ENCODE data around the gene BPIFB3. TPM values are rescaled to one million over a fixed set of nuclear protein-coding genes. Genes with fewer than 3 reads are reported as not detected.

Gene BPIFB3
- total RNA-seq, 2 experiments from 2014 or later = not detected

GRCh38 chr20:33020278-33021161 lies 33.2 kb upstream of the BPIFB3 start:
- H3K27ac Mint-ChIP-seq = no peak overlapping the region
- CTCF ChIA-PET = interaction anchor here (0.6 kb wide), 1 partner anchor 325 kb away, joined by 3 read pairs; no protein-coding TSS in a partner anchor
- POLR2A ChIA-PET = no interaction called here
- H3K9me3 Mint-ChIP-seq = no peaks in the 10 kb centered on the region
- DNase-seq = no peak
- H3K27me3 Mint-ChIP-seq = no peaks in the 10 kb centered on the region
- no peak overlapping the region for H3K4me3 Mint-ChIP-seq
- no peaks in the 10 kb centered on the region for H3K36me3 Mint-ChIP-seq (ENCODE audit: low read depth)
- H3K4me1 Mint-ChIP-seq = no peaks in the 10 kb centered on the region

- no peaks in the 10 kb centered on the region for H3K9me3 Mint-ChIP-seq
- no peak overlapping the region for H3K4me3 Mint-ChIP-seq
- no peaks in the 10 kb centered on the region for H3K27me3 Mint-ChIP-seq
- no peaks in the 10 kb centered on the region for H3K36me3 Mint-ChIP-seq (ENCODE audit: low read depth)
- H3K4me1 Mint-ChIP-seq = no peaks in the 10 kb centered on the region
- ChIA-PET POLR2A (no interaction called here), CTCF (no interaction called here)
- no peak for DNase-seq
- H3K27ac Mint-ChIP-seq = no peak overlapping the region
These were observed 31.8 kb upstream of the BPIFB3 start for GRCh38 chr20:33021879-33022278.

- POLR2A ChIA-PET = no interaction called here
- no peaks in the 10 kb centered on the region for H3K9me3 Mint-ChIP-seq
These were observed 31.4 kb upstream of the BPIFB3 start for GRCh38 chr20:33022289-33022688.

GRCh38 chr20:33022694-33023438 lies 30.8 kb upstream of the BPIFB3 start:
- Mint-ChIP-seq H3K9me3 (no peaks in the 10 kb centered on the region), H3K4me3 (no peak overlapping the region), H3K36me3 (ENCODE audit: low read depth) (no peaks in the 10 kb centered on the region), H3K4me1 (no peaks in the 10 kb centered on the region), H3K27me3 (no peaks in the 10 kb centered on the region), H3K27ac (no peak overlapping the region)
- DNase-seq = no peak
- ChIA-PET POLR2A (no interaction called here), CTCF (interaction anchor here (1.4 kb wide), 1 partner anchor 10 kb away, joined by 4 read pairs; no protein-coding TSS in a partner anchor)

More at GRCh38 chr20:33022289-33022688, 31.4 kb upstream of the BPIFB3 start:
- no peak for DNase-seq
- CTCF ChIA-PET = no interaction called here
- no peak overlapping the region for H3K4me3 Mint-ChIP-seq
- no peak overlapping the region for H3K27ac Mint-ChIP-seq
- H3K4me1 Mint-ChIP-seq = no peaks in the 10 kb centered on the region
- H3K27me3 Mint-ChIP-seq = no peaks in the 10 kb centered on the region
- no peaks in the 10 kb centered on the region for H3K36me3 Mint-ChIP-seq (ENCODE audit: low read depth)

GRCh38 chr20:33023439-33024242 lies 30.1 kb upstream of the BPIFB3 start:
- Mint-ChIP-seq H3K27me3 (no peaks in the 10 kb centered on the region), H3K4me1 (no peaks in the 10 kb centered on the region), H3K36me3 (ENCODE audit: low read depth) (no peaks in the 10 kb centered on the region), H3K9me3 (no peaks in the 10 kb centered on the region), H3K4me3 (no peak overlapping the region), H3K27ac (no peak overlapping the region)
- POLR2A ChIA-PET = no interaction called here
- CTCF ChIA-PET = interaction anchor here (1.4 kb wide), 1 partner anchor 9 kb away, joined by 4 read pairs; no protein-coding TSS in a partner anchor
- DNase-seq = no peak

- H3K9me3 Mint-ChIP-seq = no peaks in the 10 kb centered on the region
- H3K27ac Mint-ChIP-seq = no peak overlapping the region
- CTCF ChIA-PET = interaction anchor here (1.4 kb wide), 1 partner anchor 9 kb away, joined by 4 read pairs; no protein-coding TSS in a partner anchor
- H3K4me1 Mint-ChIP-seq = no peaks in the 10 kb centered on the region
- no peak for DNase-seq
- H3K36me3 Mint-ChIP-seq (ENCODE audit: low read depth) = no peaks in the 10 kb centered on the region
- POLR2A ChIA-PET = no interaction called here
- no peaks in the 10 kb centered on the region for H3K27me3 Mint-ChIP-seq
- no peak overlapping the region for H3K4me3 Mint-ChIP-seq
These were observed 29.5 kb upstream of the BPIFB3 start for GRCh38 chr20:33024243-33024560.

- Mint-ChIP-seq H3K9me3 (no peaks in the 10 kb centered on the region), H3K36me3 (ENCODE audit: low read depth) (no peaks in the 10 kb centered on the region), H3K4me1 (no peaks in the 10 kb centered on the region), H3K27ac (no peak overlapping the region), H3K27me3 (no peaks in the 10 kb centered on the region), H3K4me3 (no peak overlapping the region)
- no peak for DNase-seq
- ChIA-PET CTCF (interaction anchor here (1.4 kb wide), 1 partner anchor 8 kb away, joined by 4 read pairs; no protein-coding TSS in a partner anchor), POLR2A (no interaction called here)
These were observed 28.9 kb upstream of the BPIFB3 start for GRCh38 chr20:33024609-33025317.

GRCh38 chr20:33025318-33025876 lies 28.3 kb upstream of the BPIFB3 start:
- CTCF ChIA-PET = no interaction called here
- H3K4me3 Mint-ChIP-seq = no peak overlapping the region
- DNase-seq = no peak
- H3K9me3 Mint-ChIP-seq = no peaks in the 10 kb centered on the region
- no peak overlapping the region for H3K27ac Mint-ChIP-seq
- no peaks in the 10 kb centered on the region for H3K27me3 Mint-ChIP-seq
- H3K36me3 Mint-ChIP-seq (ENCODE audit: low read depth) = no peaks in the 10 kb centered on the region
- POLR2A ChIA-PET = no interaction called here
- no peaks in the 10 kb centered on the region for H3K4me1 Mint-ChIP-seq

- Mint-ChIP-seq H3K4me3 (no peak overlapping the region), H3K27me3 (no peaks in the 10 kb centered on the region)
- CTCF ChIA-PET = no interaction called here
These were observed 27.5 kb upstream of the BPIFB3 start for GRCh38 chr20:33026072-33026778.

GRCh38 chr20:33026779-33027759 lies 26.6 kb upstream of the BPIFB3 start:
- CTCF ChIA-PET = interaction anchor here (1.0 kb wide), 1 partner anchor 121 kb away, joined by 3 read pairs; no protein-coding TSS in a partner anchor
- no peak overlapping the region for H3K4me3 Mint-ChIP-seq
- no peaks in the 10 kb centered on the region for H3K4me1 Mint-ChIP-seq
- H3K27me3 Mint-ChIP-seq = no peaks in the 10 kb centered on the region
- POLR2A ChIA-PET = no interaction called here
- no peak for DNase-seq
- no peaks in the 10 kb centered on the region for H3K36me3 Mint-ChIP-seq (ENCODE audit: low read depth)
- H3K9me3 Mint-ChIP-seq = no peaks in the 10 kb centered on the region
- no peak overlapping the region for H3K27ac Mint-ChIP-seq

More at GRCh38 chr20:33026072-33026778, 27.5 kb upstream of the BPIFB3 start:
- Mint-ChIP-seq H3K4me1 (no peaks in the 10 kb centered on the region), H3K27ac (no peak overlapping the region), H3K36me3 (ENCODE audit: low read depth) (no peaks in the 10 kb centered on the region), H3K9me3 (no peaks in the 10 kb centered on the region)
- POLR2A ChIA-PET = no interaction called here
- DNase-seq = no peak
